HG03066 (cell line): ENCODE measurements around the gene CNNM2.
"Not testable (repeated sequence)": the region's sequence is repeated elsewhere in the genome, so short reads cannot be mapped to it uniquely, and the experiment has no call there.

Experiments used
- ATAC-seq: cut with Tn5 transposase; IDR thresholded peaks from one replicate; pipeline ENCODE4 v1.9.1; 2021; ENCODE audit warnings: low read depth; ENCODE audit not compliant: unreplicated experiment

The CNNM2 gene

GRCh38 chr10:102923601-102924000 is 5.5 kb downstream of the CNNM2 start:
- no peak for ATAC-seq

- ATAC-seq = no peak
These were observed 8.7 kb downstream of the CNNM2 start for GRCh38 chr10:102926842-102927241.

- no peak for ATAC-seq
These were observed 9.4 kb downstream of the CNNM2 start for GRCh38 chr10:102927311-102928010.

- ATAC-seq = not testable (repeated sequence)
These were observed 10.3 kb downstream of the CNNM2 start for GRCh38 chr10:102928442-102928841.

- ATAC-seq = no peak
These were observed 12.6 kb downstream of the CNNM2 start for GRCh38 chr10:102930720-102931119.

GRCh38 chr10:102931643-102932042 is 13.5 kb downstream of the CNNM2 start:
- ATAC-seq = no peak

GRCh38 chr10:102935505-102935904 is 17.4 kb downstream of the CNNM2 start:
- no peak for ATAC-seq

- no peak for ATAC-seq
These were observed 18.0 kb downstream of the CNNM2 start for GRCh38 chr10:102935939-102936605.

GRCh38 chr10:102941401-102941800 is 23.3 kb downstream of the CNNM2 start:
- no peak for ATAC-seq

GRCh38 chr10:102945449-102945848 is 27.4 kb downstream of the CNNM2 start:
- no peak for ATAC-seq

GRCh38 chr10:102945962-102946361 is 27.9 kb downstream of the CNNM2 start:
- no peak for ATAC-seq

GRCh38 chr10:102946992-102947391 is 28.9 kb downstream of the CNNM2 start:
- no peak for ATAC-seq

- ATAC-seq = no peak
These were observed 30.1 kb downstream of the CNNM2 start for GRCh38 chr10:102948176-102948575.

GRCh38 chr10:102948786-102949185 is 30.7 kb downstream of the CNNM2 start:
- ATAC-seq = no peak

GRCh38 chr10:102949916-102950315 is 31.8 kb downstream of the CNNM2 start:
- ATAC-seq = no peak

GRCh38 chr10:102951316-102951715 is 33.2 kb downstream of the CNNM2 start:
- no peak for ATAC-seq

- no peak for ATAC-seq
These were observed 41.3 kb downstream of the CNNM2 start for GRCh38 chr10:102959360-102959759.

GRCh38 chr10:102960157-102960556 is 42.1 kb downstream of the CNNM2 start:
- ATAC-seq = no peak

GRCh38 chr10:102962267-102962666 is 44.2 kb downstream of the CNNM2 start:
- no peak for ATAC-seq

- ATAC-seq = no peak
These were observed 45.1 kb downstream of the CNNM2 start for GRCh38 chr10:102962951-102963755.

GRCh38 chr10:102963756-102964025 is 45.6 kb downstream of the CNNM2 start:
- no peak for ATAC-seq

GRCh38 chr10:102964064-102964463 is 46.0 kb downstream of the CNNM2 start:
- not testable (repeated sequence) for ATAC-seq
